ENCODE data around the gene GPR65. TPM values are rescaled to one million over a fixed set of nuclear protein-coding genes. Genes with fewer than 3 reads are reported as not detected.

GPR65 gene
- total and polyA plus RNA-seq, 9 of the 15 experiments (the other 6 are each of a cell fraction or from before 2014, with no cell fraction given), result 0.03 to 0.11 (median 0.04) TPM; not detected in 6

DNA sequence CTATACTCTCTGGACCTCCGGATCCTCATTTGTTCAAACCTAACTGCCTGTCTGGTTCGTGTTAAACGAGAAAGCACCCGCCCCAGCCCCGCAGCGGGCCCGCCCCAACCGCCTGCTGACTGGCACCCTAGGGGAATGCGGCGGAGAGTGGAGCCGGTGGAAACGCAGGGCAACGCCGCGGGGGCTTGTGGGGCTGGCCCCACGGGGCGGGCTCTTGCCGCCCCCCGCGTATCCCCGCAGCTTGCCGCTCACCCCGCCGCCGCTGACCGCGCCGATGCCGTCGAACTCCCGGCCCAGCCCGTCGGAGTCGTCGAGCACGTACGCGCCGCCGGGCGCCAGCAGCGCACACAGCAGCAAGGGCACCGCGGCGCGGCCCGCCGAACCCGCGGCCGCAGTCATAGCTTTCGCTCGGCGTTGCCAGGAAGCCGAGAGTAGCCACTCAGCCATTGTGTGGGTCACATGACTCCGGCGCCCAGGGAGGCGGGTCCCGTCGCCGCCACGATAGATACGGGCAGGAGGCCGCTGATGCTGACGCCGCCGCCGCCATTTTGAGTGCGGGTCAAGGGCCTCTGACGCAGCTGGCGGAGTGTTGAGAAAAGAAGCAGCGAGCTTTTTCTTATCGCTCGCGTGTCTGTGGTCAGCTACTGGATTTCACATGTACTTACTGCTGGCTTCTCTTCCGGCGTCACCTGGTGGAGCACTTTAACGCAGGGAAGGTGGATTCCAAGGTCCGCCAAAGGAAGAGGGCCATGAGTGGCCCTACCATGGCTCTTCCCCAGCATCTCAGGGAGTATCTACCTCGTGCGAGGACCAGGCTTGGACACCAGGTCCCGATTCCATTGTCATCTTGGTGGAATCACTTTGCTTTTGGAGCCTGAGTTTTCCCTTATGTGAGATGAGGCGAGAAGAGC lies 12.0 kb upstream of the GPR65 start, which contains the start of gene GALC (continued):
- TF ChIP-seq PHF8 (IDR thresholded peaks at IDR 0.05; ENCODE audit: borderline replicate concordance, low read length) (peak; percentile 79; the same call in 1 of the 2 replicates), ZFP30 (CRISPR knock-in tag; IDR thresholded peaks at IDR 0.05; ENCODE audit: borderline replicate concordance) (no peak), ZSCAN29 (IDR thresholded peaks at IDR 0.05) (no peak), THRAP3 (IDR thresholded peaks at IDR 0.05; ENCODE audit: borderline replicate concordance) (no peak), NCOA2 (IDR thresholded peaks at IDR 0.05; ENCODE audit: partially characterized antibody in 2 of 2) (no peak), CTCFL (IDR thresholded peaks at IDR 0.05; ENCODE audit: borderline replicate concordance, insufficient read depth, low read depth, low read length, poor library complexity, severe bottlenecking) (no peak), KHSRP (IDR thresholded peaks at IDR 0.05) (no peak), MTA2 (IDR thresholded peaks at IDR 0.05; ENCODE audit: low read depth) (no peak), ZBTB34 (CRISPR knock-in tag; IDR thresholded peaks at IDR 0.05) (no peak), HOXB6 (CRISPR knock-in tag; IDR thresholded peaks at IDR 0.05; ENCODE audit: borderline replicate concordance) (no peak), RB1 (IDR thresholded peaks at IDR 0.05; ENCODE audit: low read depth) (peak; percentile 36; the same call in 1 of the 2 replicates), SMC3 (conservative IDR thresholded peaks at IDR 0.05; ENCODE audit: insufficient read depth, low read depth, low read length) (no peak), ZNF436 (CRISPR knock-in tag; IDR thresholded peaks at IDR 0.05) (no peak), ZNF140 (CRISPR knock-in tag; IDR thresholded peaks at IDR 0.05) (no peak), BRD9 (IDR thresholded peaks at IDR 0.05; ENCODE audit: low read depth, partially characterized antibody) (no peak), MED1 (CRISPR knock-in tag; IDR thresholded peaks at IDR 0.05; ENCODE audit: borderline replicate concordance) (no peak), ZNF75A (CRISPR knock-in tag; IDR thresholded peaks at IDR 0.05) (no peak), CBX1 (IDR thresholded peaks at IDR 0.05; ENCODE audit: low read depth) (no peak), ETV5 (CRISPR knock-in tag; IDR thresholded peaks at IDR 0.05; ENCODE audit: low read depth) (no peak; the same call in 1 of the 2 replicates), POLR2AphosphoS2 (IDR thresholded peaks at IDR 0.05; ENCODE audit: low read length) (no peak)
- TF ChIP-seq, protein P1, sequence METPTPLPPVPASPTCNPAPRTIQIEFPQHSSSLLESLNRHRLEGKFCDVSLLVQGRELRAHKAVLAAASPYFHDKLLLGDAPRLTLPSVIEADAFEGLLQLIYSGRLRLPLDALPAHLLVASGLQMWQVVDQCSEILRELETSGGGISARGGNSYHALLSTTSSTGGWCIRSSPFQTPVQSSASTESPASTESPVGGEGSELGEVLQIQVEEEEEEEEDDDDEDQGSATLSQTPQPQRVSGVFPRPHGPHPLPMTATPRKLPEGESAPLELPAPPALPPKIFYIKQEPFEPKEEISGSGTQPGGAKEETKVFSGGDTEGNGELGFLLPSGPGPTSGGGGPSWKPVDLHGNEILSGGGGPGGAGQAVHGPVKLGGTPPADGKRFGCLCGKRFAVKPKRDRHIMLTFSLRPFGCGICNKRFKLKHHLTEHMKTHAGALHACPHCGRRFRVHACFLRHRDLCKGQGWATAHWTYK (CRISPR knock-in tag; IDR thresholded peaks at IDR 0.05), result no peak; the same call in 1 of the 2 replicates
- TF ChIP-seq, protein P2, sequence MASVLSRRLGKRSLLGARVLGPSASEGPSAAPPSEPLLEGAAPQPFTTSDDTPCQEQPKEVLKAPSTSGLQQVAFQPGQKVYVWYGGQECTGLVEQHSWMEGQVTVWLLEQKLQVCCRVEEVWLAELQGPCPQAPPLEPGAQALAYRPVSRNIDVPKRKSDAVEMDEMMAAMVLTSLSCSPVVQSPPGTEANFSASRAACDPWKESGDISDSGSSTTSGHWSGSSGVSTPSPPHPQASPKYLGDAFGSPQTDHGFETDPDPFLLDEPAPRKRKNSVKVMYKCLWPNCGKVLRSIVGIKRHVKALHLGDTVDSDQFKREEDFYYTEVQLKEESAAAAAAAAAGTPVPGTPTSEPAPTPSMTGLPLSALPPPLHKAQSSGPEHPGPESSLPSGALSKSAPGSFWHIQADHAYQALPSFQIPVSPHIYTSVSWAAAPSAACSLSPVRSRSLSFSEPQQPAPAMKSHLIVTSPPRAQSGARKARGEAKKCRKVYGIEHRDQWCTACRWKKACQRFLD (CRISPR knock-in tag; IDR thresholded peaks at IDR 0.05), result no peak

Data from K562 (cell line).